ENCODE measurements around the gene MRC2.

MRC2 gene

DNA sequence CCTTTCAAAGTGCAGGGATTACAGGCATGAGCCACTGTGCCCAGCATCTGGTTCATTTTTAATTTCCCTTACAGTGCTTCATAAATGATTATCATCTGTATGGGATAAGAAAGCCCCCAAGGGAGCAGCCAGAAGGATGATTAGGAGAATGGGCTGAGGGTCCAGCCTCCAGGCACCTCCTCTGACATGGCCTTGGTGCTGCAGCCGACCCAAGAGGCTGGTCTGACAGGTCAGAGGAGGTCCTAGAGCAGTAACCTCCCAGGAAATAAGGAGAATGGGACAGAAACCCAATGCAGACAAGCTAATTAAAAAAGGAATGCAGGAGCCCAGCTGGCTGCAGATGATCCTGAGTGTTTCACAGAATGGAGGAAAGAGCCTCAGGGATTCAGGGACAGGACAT is 29.0 kb downstream of the MRC2 start:
- in situ Hi-C loops (cut with HindIII; ENCODE audit: low pct_ligation_motif_present, low pct_unique_long_range_greater_than_20kb, low sequenced_read_pairs), result no loop called here
- DNase-seq, result no peak

DNA sequence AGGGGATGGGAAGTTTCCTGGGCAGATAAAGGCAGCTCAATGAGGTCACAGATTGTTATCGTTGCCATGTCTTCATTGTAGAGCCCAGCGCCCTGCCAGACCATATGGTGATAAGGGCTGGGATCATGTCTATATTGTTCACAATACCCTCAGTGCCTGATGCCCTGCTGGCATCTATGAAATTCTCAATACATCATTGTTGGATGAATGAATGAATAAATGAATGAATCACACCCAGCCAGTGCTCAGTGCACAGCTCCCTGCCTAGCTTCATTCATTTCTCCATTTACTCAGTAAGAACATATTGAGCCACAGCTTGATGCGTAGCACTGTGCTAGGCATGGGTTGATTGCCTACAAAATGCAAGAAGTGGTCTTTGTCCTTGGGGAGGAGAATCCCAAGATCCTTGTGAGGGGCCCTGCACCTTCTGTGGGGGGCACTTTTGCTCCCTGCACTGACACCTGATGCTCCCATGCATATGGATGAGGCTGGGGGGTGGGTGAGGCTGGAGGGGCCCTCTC is 29.7 kb downstream of the MRC2 start:
- in situ Hi-C loops (cut with HindIII; ENCODE audit: low pct_ligation_motif_present, low pct_unique_long_range_greater_than_20kb, low sequenced_read_pairs), result no loop called here
- no peak for DNase-seq

DNA sequence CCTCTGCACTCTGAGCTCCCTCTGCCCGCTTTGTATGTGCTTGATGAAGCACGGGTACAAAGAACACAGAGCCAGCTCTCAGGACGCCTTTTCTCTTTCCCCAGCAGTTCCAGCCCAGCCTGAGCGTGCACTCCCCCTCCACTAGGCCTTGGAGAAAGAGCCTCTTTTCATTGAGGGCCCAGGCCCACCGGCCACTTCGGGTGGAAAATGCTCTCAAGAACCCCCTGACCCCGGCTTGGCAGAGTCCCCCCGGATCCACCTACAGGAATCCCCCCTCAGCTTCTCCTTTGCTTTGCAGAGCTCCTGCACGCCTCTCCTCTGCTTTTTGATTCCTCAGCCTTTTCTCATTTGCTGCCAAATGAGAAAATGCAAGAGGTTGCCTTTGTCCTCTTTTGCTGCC is 30.2 kb downstream of the MRC2 start:
- DNase-seq, result no peak
- in situ Hi-C loops (cut with HindIII; ENCODE audit: low pct_ligation_motif_present, low pct_unique_long_range_greater_than_20kb, low sequenced_read_pairs), result no loop called here

DNA sequence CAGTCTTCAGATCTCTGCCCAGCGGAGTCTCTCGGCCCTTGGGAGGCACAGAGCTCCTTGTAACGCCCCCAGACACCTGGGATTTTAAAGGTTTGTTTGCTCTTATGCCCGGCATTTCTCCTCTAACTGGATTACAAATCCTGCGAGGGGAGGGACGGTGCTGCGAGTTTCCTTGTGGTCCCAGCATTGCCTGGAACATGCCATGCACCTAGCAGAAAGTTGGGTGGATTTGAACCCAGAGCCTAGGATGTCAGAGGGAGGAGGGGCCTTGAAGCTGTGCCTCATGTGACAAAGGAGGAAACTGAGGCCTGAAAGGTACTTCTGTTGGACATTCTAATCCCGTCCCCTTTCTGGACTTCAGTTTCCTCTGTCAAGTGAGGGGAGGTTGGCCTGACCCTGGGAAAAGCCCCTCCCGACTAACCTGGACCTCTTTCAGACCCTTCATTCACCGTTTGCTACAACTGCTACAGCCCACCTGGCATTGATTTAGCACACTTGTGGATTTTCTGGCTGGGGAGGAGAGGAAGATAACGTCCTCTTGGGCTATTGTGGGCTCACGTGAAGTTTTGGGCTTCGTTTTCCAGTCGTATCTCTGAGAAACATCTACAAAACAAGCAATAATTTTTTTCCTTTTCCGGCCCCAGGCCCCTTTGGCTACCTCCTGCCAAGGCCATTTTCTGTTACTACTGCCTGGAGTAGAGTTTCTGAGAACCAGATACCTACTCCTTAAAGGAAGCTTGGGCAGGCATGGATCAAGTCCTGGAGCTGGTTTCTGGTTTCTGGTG is 30.9 kb downstream of the MRC2 start:
- DNase-seq, result no peak
- in situ Hi-C loops (cut with HindIII; ENCODE audit: low pct_ligation_motif_present, low pct_unique_long_range_greater_than_20kb, low sequenced_read_pairs), result no loop called here

DNA sequence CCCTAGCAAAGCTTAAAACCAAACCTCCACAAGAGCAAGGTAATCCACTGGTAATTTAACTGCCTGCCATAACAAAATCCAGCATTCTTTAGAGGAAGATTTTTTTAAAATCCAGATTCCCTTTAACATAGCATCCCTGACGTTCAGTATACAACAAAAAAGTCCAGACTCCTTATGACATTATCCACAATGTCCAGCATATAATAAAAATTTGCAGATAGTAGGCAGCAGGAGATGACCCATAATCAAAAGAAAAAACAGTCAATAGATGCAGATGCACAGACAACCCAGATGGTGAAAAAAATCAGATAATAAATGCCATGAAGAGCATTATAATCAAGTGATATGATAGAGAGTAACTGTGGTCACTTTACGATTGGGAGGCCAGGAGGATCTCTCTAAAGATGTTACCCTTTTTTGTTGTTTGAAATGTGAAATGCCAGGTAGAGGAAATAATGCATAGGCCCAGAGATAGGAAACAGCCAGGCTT is 33.2 kb downstream of the MRC2 start:
- no peak for DNase-seq
- in situ Hi-C loops (cut with HindIII; ENCODE audit: low pct_ligation_motif_present, low pct_unique_long_range_greater_than_20kb, low sequenced_read_pairs), result no loop called here

DNA sequence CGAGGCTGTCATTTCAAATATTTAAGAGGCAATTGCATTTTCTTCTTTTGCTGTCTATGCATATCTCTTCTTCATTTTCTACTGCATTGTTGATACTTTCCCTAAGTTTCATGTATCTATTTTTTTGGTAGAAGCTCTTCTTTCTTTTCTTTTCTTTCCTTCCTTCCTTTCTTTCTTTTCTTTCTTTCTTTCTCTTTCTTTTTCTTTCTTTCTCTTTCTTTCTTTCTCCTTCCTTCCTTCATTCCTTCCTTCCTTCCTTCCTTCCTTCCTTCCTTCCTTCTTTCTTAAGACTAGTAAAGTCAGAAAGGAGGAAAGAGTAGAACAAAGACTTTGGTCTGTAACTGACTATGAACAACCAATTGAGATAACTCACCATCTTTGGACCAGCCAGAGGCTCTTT is 33.9 kb downstream of the MRC2 start:
- no peak for DNase-seq
- in situ Hi-C loops (cut with HindIII; ENCODE audit: low pct_ligation_motif_present, low pct_unique_long_range_greater_than_20kb, low sequenced_read_pairs), result no loop called here

DNA sequence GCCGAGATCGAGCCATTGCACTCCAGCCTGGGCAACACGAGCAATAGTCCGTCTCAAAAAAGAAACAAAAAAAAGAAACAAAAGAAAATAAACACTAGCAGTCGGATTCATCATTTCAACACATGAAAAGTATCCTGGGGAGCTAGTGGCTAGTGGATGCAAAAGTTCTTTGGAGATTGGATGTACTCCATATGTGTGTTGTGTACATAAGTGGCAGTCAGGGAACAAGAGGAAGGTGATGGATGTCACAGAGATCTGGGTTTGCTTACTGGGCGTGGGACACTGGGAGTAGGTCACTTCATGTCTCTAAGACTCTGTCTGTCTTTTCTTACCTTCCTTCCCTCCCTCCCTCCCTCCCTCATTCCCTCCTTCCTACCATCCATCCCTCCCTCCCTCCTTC is 35.4 kb downstream of the MRC2 start:
- in situ Hi-C loops (cut with HindIII; ENCODE audit: low pct_ligation_motif_present, low pct_unique_long_range_greater_than_20kb, low sequenced_read_pairs), result no loop called here
- no peak for DNase-seq

DNA sequence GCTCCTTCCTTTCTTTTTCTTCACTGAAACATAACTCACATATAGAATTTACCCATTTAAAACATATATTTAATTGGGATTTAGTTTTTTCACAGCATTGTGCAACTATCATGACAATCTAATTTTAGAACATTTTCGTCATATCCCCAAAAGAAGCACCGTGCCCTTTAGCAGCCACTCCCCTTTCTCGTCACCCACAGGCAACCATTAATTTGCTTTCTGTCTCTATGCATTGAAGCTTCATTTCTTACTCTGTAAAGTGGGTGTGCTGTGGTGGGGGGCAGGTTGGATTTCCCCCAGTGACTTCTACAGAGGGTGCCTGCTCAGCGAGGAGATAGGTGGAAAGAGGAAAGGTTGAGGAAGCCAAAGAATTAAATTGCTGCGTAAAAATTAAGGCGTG is 35.8 kb downstream of the MRC2 start:
- no peak for DNase-seq
- in situ Hi-C loops (cut with HindIII; ENCODE audit: low pct_ligation_motif_present, low pct_unique_long_range_greater_than_20kb, low sequenced_read_pairs), result no loop called here

DNA sequence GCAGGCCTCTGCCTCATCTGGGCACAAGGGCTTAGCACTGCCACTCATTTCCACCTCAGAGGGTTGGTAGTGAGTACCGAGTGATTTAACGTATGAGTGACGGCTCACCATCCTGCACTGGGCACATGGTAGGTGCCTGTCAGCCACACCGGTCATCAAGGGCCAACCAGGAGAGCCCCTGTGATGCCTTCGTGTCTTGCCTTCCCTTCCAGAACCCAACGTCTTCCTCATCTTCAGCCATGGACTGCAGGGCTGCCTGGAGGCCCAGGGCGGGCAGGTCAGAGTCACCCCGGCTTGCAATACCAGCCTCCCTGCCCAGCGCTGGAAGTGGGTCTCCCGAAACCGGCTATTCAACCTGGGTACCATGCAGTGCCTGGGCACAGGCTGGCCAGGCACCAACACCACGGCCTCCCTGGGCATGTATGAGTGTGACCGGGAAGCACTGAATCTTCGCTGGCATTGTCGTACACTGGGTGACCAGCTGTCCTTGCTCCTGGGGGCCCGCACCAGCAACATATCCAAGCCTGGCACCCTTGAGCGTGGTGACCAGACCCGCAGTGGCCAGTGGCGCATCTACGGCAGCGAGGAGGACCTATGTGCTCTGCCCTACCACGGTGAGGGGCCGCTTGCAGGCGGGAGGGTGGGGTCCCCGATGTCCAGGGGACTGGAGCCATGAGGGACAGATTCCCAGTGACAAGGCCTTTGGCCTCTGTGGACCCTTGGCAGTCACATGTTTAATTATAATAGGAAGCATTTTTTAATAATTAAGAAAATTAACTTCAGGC is 37.1 kb downstream of the MRC2 start:
- in situ Hi-C loops (cut with HindIII; ENCODE audit: low pct_ligation_motif_present, low pct_unique_long_range_greater_than_20kb, low sequenced_read_pairs), result no loop called here
- no peak for DNase-seq

DNA sequence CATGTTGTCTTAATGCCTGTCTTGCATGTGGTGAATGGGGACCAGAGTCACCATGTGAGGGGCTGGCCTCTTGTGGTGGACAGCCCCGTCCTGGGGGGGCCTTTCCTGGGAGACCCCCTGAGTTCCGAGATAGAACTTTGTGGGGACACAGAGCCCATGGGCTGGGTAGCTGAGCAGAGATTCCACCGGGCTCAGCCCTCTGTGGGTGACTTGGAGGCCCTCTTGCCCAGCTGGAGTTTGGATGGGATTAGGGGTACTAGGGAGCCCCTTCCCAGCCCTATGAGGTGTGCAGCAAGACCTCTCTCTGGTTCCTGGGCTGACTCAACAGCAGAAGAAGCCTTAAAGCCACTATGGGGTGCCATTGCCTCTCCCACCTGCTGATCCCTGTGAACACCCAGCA is 38.1 kb downstream of the MRC2 start:
- in situ Hi-C loops (cut with HindIII; ENCODE audit: low pct_ligation_motif_present, low pct_unique_long_range_greater_than_20kb, low sequenced_read_pairs), result no loop called here
- no peak for DNase-seq

DNA sequence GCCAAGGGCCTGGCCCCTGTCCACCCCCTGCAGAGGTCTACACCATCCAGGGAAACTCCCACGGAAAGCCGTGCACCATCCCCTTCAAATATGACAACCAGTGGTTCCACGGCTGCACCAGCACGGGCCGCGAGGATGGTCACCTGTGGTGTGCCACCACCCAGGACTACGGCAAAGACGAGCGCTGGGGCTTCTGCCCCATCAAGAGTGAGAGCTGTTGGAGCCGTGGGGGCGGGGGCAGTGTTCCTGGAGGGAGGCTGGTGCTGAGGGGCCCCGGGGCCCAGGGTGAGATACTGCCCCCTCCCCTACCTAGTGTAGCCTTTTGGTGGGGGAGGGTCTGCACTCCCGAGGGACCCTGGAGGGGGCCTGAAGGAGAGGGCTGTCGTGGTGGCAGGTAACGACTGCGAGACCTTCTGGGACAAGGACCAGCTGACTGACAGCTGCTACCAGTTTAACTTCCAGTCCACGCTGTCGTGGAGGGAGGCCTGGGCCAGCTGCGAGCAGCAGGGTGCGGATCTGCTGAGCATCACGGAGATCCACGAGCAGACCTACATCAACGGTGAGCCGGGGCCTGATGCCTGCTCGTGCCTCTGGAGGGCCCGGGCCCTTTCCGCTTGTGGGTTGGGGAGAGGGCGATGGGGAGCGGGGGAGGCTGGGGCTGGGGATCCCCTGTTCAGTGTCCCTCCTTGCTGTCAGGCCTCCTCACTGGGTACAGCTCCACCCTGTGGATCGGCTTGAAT is 38.8 kb downstream of the MRC2 start:
- in situ Hi-C loops (cut with HindIII; ENCODE audit: low pct_ligation_motif_present, low pct_unique_long_range_greater_than_20kb, low sequenced_read_pairs), result no loop called here

DNA sequence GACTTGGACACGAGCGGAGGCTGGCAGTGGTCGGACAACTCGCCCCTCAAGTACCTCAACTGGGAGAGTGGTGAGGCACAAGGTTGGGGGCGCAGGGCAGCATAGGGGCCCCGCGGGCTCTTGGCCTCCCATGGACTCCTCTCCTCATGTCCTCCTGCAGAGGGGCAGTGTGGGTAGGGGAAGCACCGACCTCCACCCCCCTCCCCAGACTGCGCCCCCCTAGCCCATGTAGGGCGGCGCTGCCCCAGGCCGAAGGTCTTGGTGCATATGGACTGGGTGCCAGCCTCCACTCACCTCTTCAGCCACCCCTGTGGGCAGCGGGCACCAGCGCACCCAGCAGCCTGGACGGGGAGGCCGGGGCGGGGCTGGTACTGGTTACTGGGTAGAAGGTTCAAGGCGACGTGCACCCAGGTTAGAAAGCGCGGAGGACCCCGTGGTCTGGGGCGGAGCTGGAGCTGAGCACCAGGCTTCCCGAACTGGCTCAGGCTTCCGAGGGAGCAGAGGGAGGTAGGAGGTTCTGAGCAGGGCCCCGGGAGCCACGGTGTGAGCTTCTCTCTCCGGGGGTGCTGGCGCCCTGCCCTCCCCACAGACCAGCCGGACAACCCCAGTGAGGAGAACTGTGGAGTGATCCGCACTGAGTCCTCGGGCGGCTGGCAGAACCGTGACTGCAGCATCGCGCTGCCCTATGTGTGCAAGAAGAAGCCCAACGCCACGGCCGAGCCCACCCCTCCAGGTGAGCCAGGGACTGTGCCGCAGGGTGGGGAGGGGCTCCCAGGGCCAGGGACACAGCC is 39.5 kb downstream of the MRC2 start:
- in situ Hi-C loops (cut with HindIII; ENCODE audit: low pct_ligation_motif_present, low pct_unique_long_range_greater_than_20kb, low sequenced_read_pairs), result no loop called here
- DNase-seq, result no peak

More for the DNA sequence above, 38.8 kb downstream of the MRC2 start:
- DNase-seq, result no peak

DNA sequence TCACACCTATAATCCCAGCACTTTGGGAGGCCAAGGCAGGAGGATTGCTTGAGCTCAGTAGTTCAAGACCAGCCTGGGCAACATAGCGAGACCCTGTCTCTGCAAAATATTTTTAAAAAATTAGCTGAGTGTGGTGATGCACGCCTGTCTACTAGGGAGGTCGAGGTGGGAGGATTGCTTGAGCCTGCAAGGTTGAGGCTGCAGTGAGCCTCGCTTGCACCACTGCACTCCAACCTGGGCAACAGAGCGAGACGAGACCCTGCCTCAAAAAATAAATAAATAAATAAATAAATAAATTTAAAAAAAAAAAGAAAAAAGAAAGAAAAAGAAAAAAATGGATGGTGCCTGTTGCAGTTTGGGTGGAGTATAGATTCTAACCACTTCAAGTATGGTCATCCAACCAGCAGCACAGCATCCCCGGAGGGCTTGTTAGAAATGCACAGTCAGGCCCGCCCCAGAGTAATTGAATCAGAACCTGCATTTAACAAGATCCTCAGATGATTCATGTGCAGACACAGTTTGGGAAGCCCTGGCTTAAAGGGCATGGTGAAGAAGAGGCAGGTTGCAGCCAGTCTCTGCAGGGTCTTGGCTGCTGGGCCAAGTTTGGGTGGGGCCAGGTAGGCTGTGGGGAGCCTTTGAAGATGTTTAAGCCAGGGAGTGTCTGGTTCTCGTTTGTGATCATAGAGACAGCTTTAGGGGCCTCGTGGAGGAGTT is 40.8 kb downstream of the MRC2 start:
- DNase-seq, result no peak

DNA sequence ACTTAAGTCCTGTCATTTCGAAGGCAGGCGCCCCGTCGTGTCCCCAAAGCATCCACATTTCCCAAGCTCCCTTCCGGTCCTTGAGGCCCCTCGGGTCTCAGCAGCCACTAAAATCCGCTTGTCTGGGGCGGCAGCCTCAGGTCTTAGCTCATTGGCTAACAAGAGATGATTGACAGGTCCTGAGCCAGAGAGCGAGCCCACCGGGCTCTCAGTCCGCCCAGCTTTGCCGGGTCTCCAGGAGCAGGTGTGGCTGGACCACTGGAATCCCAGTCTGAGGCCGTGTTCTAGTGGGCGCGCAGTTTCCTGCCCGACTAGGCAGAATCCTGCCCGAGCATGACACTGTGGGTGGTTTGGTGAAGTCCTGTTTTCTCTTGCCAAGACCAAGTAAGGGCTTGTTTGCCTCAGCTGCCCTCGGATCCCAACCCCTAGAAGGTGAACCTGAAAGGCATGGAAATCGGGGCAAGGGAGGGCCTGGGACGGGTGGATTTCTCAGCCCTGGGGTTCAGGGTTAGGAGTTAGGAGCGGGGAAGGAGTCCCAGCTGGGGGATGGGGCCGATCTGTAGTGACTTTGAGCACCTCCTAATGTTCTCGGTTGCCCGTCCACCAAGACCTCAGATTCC is 42.8 kb downstream of the MRC2 start:
- in situ Hi-C loops (cut with HindIII; ENCODE audit: low pct_ligation_motif_present, low pct_unique_long_range_greater_than_20kb, low sequenced_read_pairs), result no loop called here
- no peak for DNase-seq

More for the DNA sequence above, 40.8 kb downstream of the MRC2 start:
- in situ Hi-C loops (cut with HindIII; ENCODE audit: low pct_ligation_motif_present, low pct_unique_long_range_greater_than_20kb, low sequenced_read_pairs), result no loop called here

DNA sequence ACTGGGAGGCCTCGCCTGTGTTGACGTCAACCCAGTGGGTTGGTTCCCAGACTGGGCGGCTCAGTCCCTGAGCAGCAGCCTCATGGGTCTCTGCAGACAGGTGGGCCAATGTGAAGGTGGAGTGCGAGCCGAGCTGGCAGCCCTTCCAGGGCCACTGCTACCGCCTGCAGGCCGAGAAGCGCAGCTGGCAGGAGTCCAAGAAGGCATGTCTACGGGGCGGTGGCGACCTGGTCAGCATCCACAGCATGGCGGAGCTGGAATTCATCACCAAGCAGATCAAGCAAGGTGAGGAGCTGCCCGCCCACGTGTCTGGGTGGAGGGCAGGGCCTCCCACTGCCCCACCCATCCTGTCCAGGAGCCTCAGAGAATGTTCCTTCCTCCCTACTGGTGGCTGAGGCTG is 44.1 kb downstream of the MRC2 start:
- in situ Hi-C loops (cut with HindIII; ENCODE audit: low pct_ligation_motif_present, low pct_unique_long_range_greater_than_20kb, low sequenced_read_pairs), result no loop called here
- DNase-seq, result no peak

DNA sequence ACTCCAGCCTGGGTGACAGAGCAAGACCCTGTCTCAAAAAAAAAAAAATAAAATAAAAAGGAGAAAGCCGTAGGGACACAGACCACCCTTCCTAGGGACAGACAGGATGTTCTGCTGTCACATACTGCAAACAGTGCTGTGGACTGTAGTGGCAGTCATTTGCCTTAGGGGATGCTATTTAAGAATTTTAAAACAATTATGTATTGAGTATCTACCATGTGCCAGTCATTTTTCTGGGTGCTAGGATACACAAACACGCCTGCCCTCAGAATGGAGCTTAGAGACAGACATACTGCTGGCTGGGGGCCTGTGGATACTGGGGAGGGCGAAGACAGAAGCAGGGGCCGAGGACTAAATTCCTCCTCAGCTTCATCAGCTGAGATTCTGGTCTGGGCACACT is 45.5 kb downstream of the MRC2 start:
- in situ Hi-C loops (cut with HindIII; ENCODE audit: low pct_ligation_motif_present, low pct_unique_long_range_greater_than_20kb, low sequenced_read_pairs), result no loop called here

DNA sequence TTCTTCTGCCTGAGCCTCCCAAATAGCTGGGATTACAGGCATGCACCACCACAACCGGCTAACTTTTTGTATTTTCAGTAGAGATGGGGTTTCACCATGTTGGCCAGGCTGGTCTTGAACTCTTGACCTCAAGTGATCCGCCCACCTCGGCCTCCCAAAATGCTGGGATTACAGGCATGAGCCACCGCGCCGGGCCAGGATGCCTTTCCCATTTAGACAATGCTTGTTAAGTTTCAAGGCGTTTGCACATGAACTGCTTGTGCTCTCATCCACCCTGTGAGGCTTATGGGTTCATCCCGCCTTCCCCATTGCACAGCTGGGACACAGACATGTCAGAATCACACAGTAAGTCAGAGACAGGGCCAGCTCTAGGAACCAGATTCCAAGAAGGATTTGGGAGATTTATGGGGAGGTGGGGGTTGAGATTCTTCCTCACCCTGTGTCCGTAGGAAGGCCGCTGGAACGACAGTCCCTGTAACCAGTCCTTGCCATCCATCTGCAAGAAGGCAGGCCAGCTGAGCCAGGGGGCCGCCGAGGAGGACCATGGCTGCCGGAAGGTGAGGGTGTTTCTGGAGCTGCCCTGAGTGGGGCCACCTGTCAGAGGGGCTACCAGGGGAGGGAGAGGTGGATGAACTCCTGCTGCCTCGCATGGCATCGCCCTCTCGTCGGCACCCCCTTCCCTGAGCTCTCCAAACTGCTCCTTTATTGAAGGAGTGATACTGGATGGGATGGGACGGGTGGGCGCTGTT is 46.3 kb downstream of the MRC2 start:
- in situ Hi-C loops (cut with HindIII; ENCODE audit: low pct_ligation_motif_present, low pct_unique_long_range_greater_than_20kb, low sequenced_read_pairs), result no loop called here
- no peak for DNase-seq

More for the DNA sequence above, 45.5 kb downstream of the MRC2 start:
- no peak for DNase-seq
